B cell (primary cell): Measurements from ENCODE around the gene RGSL1. TPM values are rescaled to one million over a fixed set of nuclear protein-coding genes. Genes with fewer than 3 reads are reported as not detected.

Source experiments
- ATAC-seq: fragments of 200-7000 bp; cut with Tn5 transposase; one replicate; pipeline ENCODE4 v1.10.0; 2021; ENCODE audit warnings: low read depth, mild to moderate bottlenecking, moderate number of reproducible peaks, moderate library complexity
- CTCF ChIA-PET: fragments of 350-600 bp; sonication (Branson Sonifier 250); formaldehyde crosslinking; loops from one replicate; lab custom pipeline; 2021; ENCODE audit warnings: antibody characterized with exemption, inconsistent platforms; lab: Charles Lee
- POLR2A ChIA-PET: fragments of 350-600 bp; sonication (Branson Sonifier 250); formaldehyde crosslinking; loops from one replicate; lab custom pipeline; 2021; ENCODE audit warnings: antibody characterized with exemption; lab: Charles Lee
- DNase-seq: peaks from one replicate; pipeline ENCODE4 v3.0.0; 2013
- H2AFZ ChIP-seq: 2 replicates; pipeline ENCODE4 v1.6.1; 2012; ENCODE audit warnings: mild to moderate bottlenecking, low read depth, low read length; ENCODE audit not compliant: insufficient read depth, poor library complexity, severe bottlenecking
- H3K27ac ChIP-seq, 2 donors: 1 replicate in 1 of 2; 2 replicates in 1 of 2; pipeline ENCODE4 v1.5.1; 2012 to 2013; ENCODE audit warnings: low read length in 2 of 2, mild to moderate bottlenecking in 2 of 2, moderate library complexity in 1 of 2
- H3K27me3 ChIP-seq, 4 experiments: fragments of 200-600 bp in 1 of 4; sonication (generic) in 1 of 4; replicated peaks in 1 of 4; 1 replicate in 2 of 4; 2 replicates in 2 of 4; pipeline versions ENCODE4 v1.6.1 to v1.7.0; 2013 to 2016; ENCODE audit warnings: low read length in 3 of 4, mild to moderate bottlenecking in 2 of 4, mixed read lengths in 1 of 4, moderate library complexity in 1 of 4; ENCODE audit not compliant: insufficient read depth in 4 of 4, control insufficient read depth in 3 of 4; ENCODE audit errors: control extremely low read depth in 1 of 4
- H3K36me3 ChIP-seq, 2 experiments: replicated peaks in 1 of 2; 1 replicate in 1 of 2; 2 replicates in 1 of 2; pipeline versions ENCODE4 v1.6.1 to v1.7.1; 2013; ENCODE audit warnings: low read length in 1 of 2; ENCODE audit not compliant: insufficient read depth in 2 of 2, control insufficient read depth in 1 of 2; ENCODE audit errors: control extremely low read depth in 1 of 2, extremely low read depth in 1 of 2
- H3K4me1 ChIP-seq, 2 donors: fragments of 200-600 bp in 1 of 2; sonication (generic) in 1 of 2; 1 replicate in 1 of 2; 2 replicates in 1 of 2; pipeline versions ENCODE4 v1.5.1 to v1.6.1; 2013 to 2017; ENCODE audit warnings: low read length in 2 of 2; ENCODE audit not compliant: control insufficient read depth in 2 of 2, insufficient read depth in 2 of 2
- H3K4me2 ChIP-seq: replicated peaks from 2 replicates; pipeline ENCODE3; 2012; ENCODE audit warnings: mild to moderate bottlenecking, low read depth, low read length; ENCODE audit not compliant: poor library complexity, severe bottlenecking
- H3K4me3 ChIP-seq, 5 experiments: fragments of 200-600 bp in 1 of 5; sonication (generic) in 1 of 5; 1 replicate in 3 of 5; 2 replicates in 2 of 5; pipeline versions ENCODE4 v1.5.1 to v1.7.0; 2011 to 2016; ENCODE audit warnings: low read length in 4 of 5, mild to moderate bottlenecking in 4 of 5, low read depth in 2 of 5, control low read depth in 1 of 5, moderate library complexity in 1 of 5; ENCODE audit not compliant: insufficient read depth in 1 of 5; ENCODE audit errors: control extremely low read depth in 1 of 5, extremely low read depth in 1 of 5
- H3K79me2 ChIP-seq: fragments of 200-600 bp; sonication (generic); one replicate; pipeline ENCODE4 v1.6.0; 2016; ENCODE audit warnings: low read length; ENCODE audit not compliant: control insufficient read depth, insufficient read depth
- H3K9ac ChIP-seq: fragments of 200-600 bp; sonication (generic); 2 replicates; pipeline ENCODE4 v1.6.1; 2017; ENCODE audit warnings: mild to moderate bottlenecking, low read length, moderate library complexity
- H3K9me3 ChIP-seq, 3 donors: one replicate each; pipeline versions ENCODE4 v1.6.1 to v1.7.1; 2013; ENCODE audit warnings: low read length in 2 of 3; ENCODE audit not compliant: control insufficient read depth in 2 of 3, insufficient read depth in 1 of 3; ENCODE audit errors: control extremely low read depth in 1 of 3
- H4K20me1 ChIP-seq: 2 replicates; pipeline ENCODE4 v1.6.0; 2012; ENCODE audit warnings: mild to moderate bottlenecking, low read length; ENCODE audit not compliant: insufficient read depth, control insufficient read depth, poor library complexity, severe bottlenecking
- H3K27ac Mint-ChIP-seq: one replicate; pipeline ENCODE4 v1.8.0; 2021; ENCODE audit warnings: mixed read lengths
- H3K27me3 Mint-ChIP-seq: one replicate; pipeline ENCODE4 v1.8.0; 2021; ENCODE audit warnings: mixed read lengths
- H3K4me1 Mint-ChIP-seq: one replicate; pipeline ENCODE4 v1.8.0; 2021; ENCODE audit warnings: mixed read lengths
- H3K4me3 Mint-ChIP-seq: one replicate; pipeline ENCODE4 v1.8.0; 2021; ENCODE audit warnings: mixed read lengths
- H3K9me3 Mint-ChIP-seq: one replicate; pipeline ENCODE4 v1.8.0; 2022; ENCODE audit warnings: mixed read lengths; ENCODE audit not compliant: insufficient read depth
- CTCF ChIP-seq: fragments of 200-600 bp; IDR thresholded peaks from one replicate; pipeline ENCODE4 v1.8.0; 2022; ENCODE audit warnings: antibody characterized with exemption, mild to moderate bottlenecking
- EZH2 ChIP-seq: IDR thresholded peaks from 2 replicates; pipeline ENCODE4 v1.6.1; 2012; ENCODE audit warnings: borderline replicate concordance, low read depth, mild to moderate bottlenecking, moderate library complexity, low read length; ENCODE audit not compliant: insufficient read depth, poor library complexity, severe bottlenecking
- WGBS: methylation state at CpG from one replicate; pipeline ENCODE4 v1.1.5; 2013; ENCODE audit warnings: missing lambda C conversion rate; ENCODE audit not compliant: insufficient coverage; 5-methylcytosine and 5-hydroxymethylcytosine counted together
- intact Hi-C: fragments of 100-400 bp; cut with micrococcal nuclease; formaldehyde crosslinking; loops from one replicate; pipeline ENCODE4 v1.10.0; 2022
- polyA plus RNA-seq: library from polyadenylated mRNA; depleted of rRNA; stranded (reverse); fragments of >200 nt; gene quantifications from 2 replicates; pipeline ENCODE4 v1.2.3, GENCODE V29; 2012
- total RNA-seq, 2 donors: library from RNA; stranded (reverse); fragments of 120-200 nt in 1 of 2; gene quantifications; 1 replicate in 1 of 2; 2 replicates in 1 of 2; pipeline versions ENCODE4 v1.2.3 to v1.2.4, GENCODE V29; 2013 to 2022

RGSL1 gene
- total and polyA plus RNA-seq, 2 donors (not counting 1 experiment from before 2014, with no cell fraction given), result not detected

- ATAC-seq (no peak), DNase-seq (no peak)
- intact Hi-C loops, result no loop called here
- Mint-ChIP-seq H3K27me3 (no peaks in the 10 kb centered on the region), H3K27ac (no peak overlapping the region), H3K9me3 (no peaks in the 10 kb centered on the region), H3K4me1 (peaks cover 26% of the 10 kb centered on the region), H3K4me3 (no peak overlapping the region)
- ChIA-PET POLR2A (no interaction called here), CTCF (interaction anchor here (1.8 kb wide), 1 partner anchor 15 kb away, joined by 5 read pairs; no protein-coding TSS in a partner anchor)
- H3K79me2 ChIP-seq, result peaks cover 15% of the 10 kb centered on the region
- no peak overlapping the region for H3K4me2 ChIP-seq
- no peak overlapping the region for H3K27ac ChIP-seq
- 83% methylated on average over 1 of the region's 2 CpGs for WGBS
- H3K9ac ChIP-seq, result no peak overlapping the region
- no peaks in the 10 kb centered on the region for H3K27me3 ChIP-seq
- TF ChIP-seq EZH2, result no peak
- TF ChIP-seq CTCF, result no peak
- peaks cover 5 to 72% of the 10 kb centered on the region in 2 experiments for H3K36me3 ChIP-seq
- no peaks in the 10 kb centered on the region for H3K9me3 ChIP-seq
- no peak overlapping the region for H2AFZ ChIP-seq
- no peak overlapping the region for H3K4me3 ChIP-seq
- peaks cover 15 to 17% of the 10 kb centered on the region in 2 donors for H3K4me1 ChIP-seq
- H4K20me1 ChIP-seq, result peaks cover 10% of the 10 kb centered on the region
These were observed 130.8 kb downstream of the RGSL1 start for GRCh38 chr1:182580736-182581135.

- Mint-ChIP-seq H3K27ac (no peak overlapping the region), H3K4me3 (peak overlapping the region; percentile 40), H3K27me3 (no peaks in the 10 kb centered on the region), H3K4me1 (peaks cover 46% of the 10 kb centered on the region), H3K9me3 (no peaks in the 10 kb centered on the region)
- intact Hi-C loops, result no loop called here
- Histone ChIP-seq H3K4me1 (peaks cover 28 to 32% of the 10 kb centered on the region in 2 donors), H3K36me3 (peaks cover 3 to 53% of the 10 kb centered on the region in 2 experiments), H3K4me3 (no peak overlapping the region), H3K27me3 (no peaks in the 10 kb centered on the region), H2AFZ (no peak overlapping the region), H3K27ac (no peak overlapping the region), H3K9me3 (peaks cover 0 to 5% (median 1%) of the 10 kb centered on the region in 3 donors), H3K79me2 (peaks cover 46% of the 10 kb centered on the region), H3K9ac (no peak overlapping the region), H3K4me2 (peak overlapping the region; percentile 34), H4K20me1 (peaks cover 10% of the 10 kb centered on the region)
- ChIA-PET POLR2A (no interaction called here), CTCF (no interaction called here)
- DNase-seq (no peak), ATAC-seq (no peak)
- WGBS, result 90% methylated on average over 4 of the region's 4 CpGs
- TF ChIP-seq EZH2, result no peak
- no peak for TF ChIP-seq CTCF
These were observed 134.8 kb downstream of the RGSL1 start for GRCh38 chr1:182584746-182585145.
